GM12878 (cell line): Measurements from ENCODE around the gene LRIT2.

ENCODE experiments used
- CEBPB ChIP-seq, 2 experiments: fragments of 150-350 bp in 1 of 2; IDR thresholded peaks; 2 replicates each; pipeline ENCODE4 v1.6.1; 2012 to 2014; ENCODE audit warnings: low read depth in 2 of 2, low read length in 2 of 2, borderline replicate concordance in 1 of 2, inconsistent platforms in 1 of 2
- EP300 ChIP-seq, 2 experiments: fragments of 150-350 bp in 1 of 2; IDR thresholded peaks; 2 replicates each; pipeline ENCODE4 v1.6.1; 2011 to 2012; ENCODE audit warnings: low read depth in 2 of 2, low read length in 2 of 2, borderline replicate concordance in 1 of 2, improper control_type of control experiment in 1 of 2, inconsistent platforms in 1 of 2; ENCODE audit not compliant: control insufficient read depth in 1 of 2
- EZH2 ChIP-seq: IDR thresholded peaks from 2 replicates; pipeline ENCODE4 v1.6.1; 2012; ENCODE audit warnings: low read depth, mild to moderate bottlenecking, control low read depth, inconsistent platforms, low read length, borderline replicate concordance; ENCODE audit not compliant: control insufficient read depth
- FOS ChIP-seq: IDR thresholded peaks from 3 replicates; pipeline ENCODE4 v1.6.1; 2011; ENCODE audit warnings: borderline replicate concordance; ENCODE audit not compliant: insufficient read length; ENCODE audit errors: extremely low read depth
- JUND ChIP-seq: IDR thresholded peaks from 2 replicates; pipeline ENCODE4 v1.6.1; 2012; ENCODE audit warnings: low read depth, mild to moderate bottlenecking, low read length, improper control_type of control experiment, moderate library complexity
- POLR2AphosphoS5 ChIP-seq: IDR thresholded peaks from 2 replicates; pipeline ENCODE4 v1.6.1; 2011; ENCODE audit warnings: mild to moderate bottlenecking, low read length, inconsistent platforms
- POU2F2 ChIP-seq: IDR thresholded peaks from 3 replicates; pipeline ENCODE4 v1.6.1; 2011; ENCODE audit warnings: low read depth, mild to moderate bottlenecking, low read length, borderline replicate concordance
- SREBF1 ChIP-seq: IDR thresholded peaks from 2 replicates; pipeline ENCODE4 v1.6.1; 2012; ENCODE audit warnings: mild to moderate bottlenecking, low read length
- SRF ChIP-seq, 2 experiments: IDR thresholded peaks; 2 replicates each; pipeline ENCODE4 v1.6.1; 2011; ENCODE audit warnings: low read depth in 2 of 2, low read length in 2 of 2, mild to moderate bottlenecking in 1 of 2, moderate library complexity in 1 of 2
- SUZ12 ChIP-seq: fragments of 200-600 bp; sonication (generic); IDR thresholded peaks from one replicate; pipeline ENCODE4 v1.6.1; 2018; ENCODE audit warnings: antibody characterized with exemption, mild to moderate bottlenecking; ENCODE audit not compliant: unreplicated experiment
- TF ChIP-seq, protein P1 (sequence below), 3 experiments: IDR thresholded peaks in 2 of 3; conservative IDR thresholded peaks in 1 of 3; 2 replicates each; pipeline ENCODE4 v1.5.1; 2011; ENCODE audit warnings: low read depth in 3 of 3, low read length in 3 of 3, mild to moderate bottlenecking in 3 of 3, control low read depth in 2 of 3, moderate library complexity in 2 of 3, inconsistent platforms in 1 of 3, mixed read lengths in 1 of 3; ENCODE audit not compliant: control insufficient read depth in 2 of 3, insufficient read depth in 1 of 3; ENCODE audit errors: extremely low read depth in 1 of 3
- TF ChIP-seq, protein P2 (sequence below): fragments of 450-650 bp; IDR thresholded peaks from 2 replicates; pipeline ENCODE4 v1.6.1; 2017; ENCODE audit warnings: mild to moderate bottlenecking

DNA sequence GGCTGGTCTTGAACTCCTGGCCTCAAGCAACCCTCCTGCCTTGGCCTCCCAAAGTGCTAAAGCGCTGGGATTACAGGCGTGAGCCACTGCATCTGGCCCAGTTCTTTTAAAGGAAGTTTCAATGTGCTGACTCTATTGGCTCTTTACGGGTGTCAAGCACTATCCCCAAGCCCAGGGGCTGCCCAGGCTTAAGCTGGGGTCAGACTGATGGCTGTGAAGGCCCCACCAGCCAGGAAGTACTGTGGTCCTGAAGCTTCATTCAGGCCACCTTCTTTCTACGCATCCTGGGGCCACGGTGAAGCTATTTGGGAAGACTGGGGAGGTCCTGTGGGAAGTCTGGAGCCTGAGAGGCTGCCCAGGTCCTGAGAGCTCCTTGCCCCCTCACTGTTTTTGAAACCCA is 43.7 kb downstream of the LRIT2 start:
- no peak for TF ChIP-seq EZH2
- TF ChIP-seq, protein P1, sequence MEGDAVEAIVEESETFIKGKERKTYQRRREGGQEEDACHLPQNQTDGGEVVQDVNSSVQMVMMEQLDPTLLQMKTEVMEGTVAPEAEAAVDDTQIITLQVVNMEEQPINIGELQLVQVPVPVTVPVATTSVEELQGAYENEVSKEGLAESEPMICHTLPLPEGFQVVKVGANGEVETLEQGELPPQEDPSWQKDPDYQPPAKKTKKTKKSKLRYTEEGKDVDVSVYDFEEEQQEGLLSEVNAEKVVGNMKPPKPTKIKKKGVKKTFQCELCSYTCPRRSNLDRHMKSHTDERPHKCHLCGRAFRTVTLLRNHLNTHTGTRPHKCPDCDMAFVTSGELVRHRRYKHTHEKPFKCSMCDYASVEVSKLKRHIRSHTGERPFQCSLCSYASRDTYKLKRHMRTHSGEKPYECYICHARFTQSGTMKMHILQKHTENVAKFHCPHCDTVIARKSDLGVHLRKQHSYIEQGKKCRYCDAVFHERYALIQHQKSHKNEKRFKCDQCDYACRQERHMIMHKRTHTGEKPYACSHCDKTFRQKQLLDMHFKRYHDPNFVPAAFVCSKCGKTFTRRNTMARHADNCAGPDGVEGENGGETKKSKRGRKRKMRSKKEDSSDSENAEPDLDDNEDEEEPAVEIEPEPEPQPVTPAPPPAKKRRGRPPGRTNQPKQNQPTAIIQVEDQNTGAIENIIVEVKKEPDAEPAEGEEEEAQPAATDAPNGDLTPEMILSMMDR (IDR thresholded peaks at IDR 0.05 in 2 of 3, conservative IDR thresholded peaks at IDR 0.05 in 1 of 3; ENCODE audit: control insufficient read depth in 2 of 3, extremely low read depth in 1 of 3, insufficient read depth in 1 of 3, low read depth in 3 of 3, low read length in 3 of 3) = no peak
- TF ChIP-seq JUND = no peak
- TF ChIP-seq EP300 (IDR thresholded peaks at IDR 0.05; ENCODE audit: borderline replicate concordance in 1 of 2, control insufficient read depth in 1 of 2, low read depth in 2 of 2, low read length in 2 of 2) = no peak
- TF ChIP-seq SRF (IDR thresholded peaks at IDR 0.05; ENCODE audit: low read depth in 2 of 2, low read length in 2 of 2) = no peak
- TF ChIP-seq SUZ12 = no peak
- no peak for TF ChIP-seq POU2F2
- TF ChIP-seq POLR2AphosphoS5 = no peak
- TF ChIP-seq, protein P2, sequence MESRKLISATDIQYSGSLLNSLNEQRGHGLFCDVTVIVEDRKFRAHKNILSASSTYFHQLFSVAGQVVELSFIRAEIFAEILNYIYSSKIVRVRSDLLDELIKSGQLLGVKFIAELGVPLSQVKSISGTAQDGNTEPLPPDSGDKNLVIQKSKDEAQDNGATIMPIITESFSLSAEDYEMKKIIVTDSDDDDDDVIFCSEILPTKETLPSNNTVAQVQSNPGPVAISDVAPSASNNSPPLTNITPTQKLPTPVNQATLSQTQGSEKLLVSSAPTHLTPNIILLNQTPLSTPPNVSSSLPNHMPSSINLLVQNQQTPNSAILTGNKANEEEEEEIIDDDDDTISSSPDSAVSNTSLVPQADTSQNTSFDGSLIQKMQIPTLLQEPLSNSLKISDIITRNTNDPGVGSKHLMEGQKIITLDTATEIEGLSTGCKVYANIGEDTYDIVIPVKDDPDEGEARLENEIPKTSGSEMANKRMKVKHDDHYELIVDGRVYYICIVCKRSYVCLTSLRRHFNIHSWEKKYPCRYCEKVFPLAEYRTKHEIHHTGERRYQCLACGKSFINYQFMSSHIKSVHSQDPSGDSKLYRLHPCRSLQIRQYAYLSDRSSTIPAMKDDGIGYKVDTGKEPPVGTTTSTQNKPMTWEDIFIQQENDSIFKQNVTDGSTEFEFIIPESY = no peak
- TF ChIP-seq CEBPB (IDR thresholded peaks at IDR 0.05; ENCODE audit: borderline replicate concordance in 1 of 2, low read depth in 2 of 2, low read length in 2 of 2) = no peak
- no peak for TF ChIP-seq FOS
- TF ChIP-seq SREBF1 = no peak
